Aorta (tissue), 5 donors: Measurements from ENCODE around the gene FBXL2. TPM values are rescaled to one million over a fixed set of nuclear protein-coding genes. Genes with fewer than 3 reads are reported as not detected.
"Not testable (repeated sequence)": the region's sequence is repeated elsewhere in the genome, so short reads cannot be mapped to it uniquely, and the experiment has no call there.

ENCODE experiments used
- ATAC-seq: fragments of 200-7000 bp; cut with Tn5 transposase; one replicate; pipeline ENCODE4 v1.9.1; 2022; ENCODE audit warnings: moderate library complexity; ENCODE audit not compliant: low FRiP score
- DNase-seq, 2 donors: peaks; one replicate each; pipeline ENCODE4 v3.0.0-alpha.2; 2020
- H3K27ac ChIP-seq, 2 donors: one replicate each; pipeline ENCODE4 v1.5.1; 2013; ENCODE audit warnings: low read length in 2 of 2, mild to moderate bottlenecking in 2 of 2, moderate library complexity in 2 of 2, control low read depth in 1 of 2, inconsistent platforms in 1 of 2, low read depth in 1 of 2
- H3K27me3 ChIP-seq, 2 donors: one replicate each; pipeline ENCODE4 v1.6.1; 2013; ENCODE audit warnings: control low read depth in 1 of 2, low read length in 1 of 2, mild to moderate bottlenecking in 1 of 2, moderate library complexity in 1 of 2; ENCODE audit not compliant: insufficient read depth in 2 of 2, control insufficient read depth in 1 of 2
- H3K36me3 ChIP-seq, 2 donors: one replicate each; pipeline ENCODE4 v1.6.1; 2013; ENCODE audit warnings: control low read depth in 1 of 2, low read length in 1 of 2, mild to moderate bottlenecking in 1 of 2; ENCODE audit not compliant: insufficient read depth in 2 of 2, control insufficient read depth in 1 of 2
- H3K4me1 ChIP-seq, 2 donors: one replicate each; pipeline ENCODE4 v1.6.1; 2013; ENCODE audit warnings: low read length in 2 of 2, control low read depth in 1 of 2, mild to moderate bottlenecking in 1 of 2, moderate library complexity in 1 of 2; ENCODE audit not compliant: insufficient read depth in 2 of 2, control insufficient read depth in 1 of 2
- H3K4me3 ChIP-seq, 2 donors: one replicate each; pipeline ENCODE4 v1.5.1; 2013; ENCODE audit warnings: low read length in 2 of 2, control low read depth in 1 of 2, mild to moderate bottlenecking in 1 of 2
- H3K9me3 ChIP-seq: one replicate; pipeline ENCODE4 v1.6.1; 2013; ENCODE audit warnings: mild to moderate bottlenecking, low read length; ENCODE audit not compliant: control insufficient read depth
- WGBS, 2 donors: extraction: QIAGEN DNeasy Blood & Tissue Kit; methylation state at CpG; one replicate each; pipeline ENCODE4 v1.1.7; 2013; 5-methylcytosine and 5-hydroxymethylcytosine counted together
- intact Hi-C, 2 donors: fragments of 100-400 bp; cut with DNase I; formaldehyde crosslinking; loops; one replicate each; pipeline versions ENCODE4 v1.14.2 to v1.15.0; 2022
- polyA plus RNA-seq, 2 donors: library from polyadenylated mRNA; stranded (reverse); fragments of 200-250 nt; gene quantifications; one replicate each; pipeline ENCODE4 v1.2.3, GENCODE V29; 2013
- total RNA-seq, 2 donors: library from RNA; stranded (reverse); fragmentation: NEBNext Ultra II Directional; extraction: Animal tissue kit (Norgen Biotek cat#: 25700); gene quantifications; one replicate each; pipeline ENCODE4 v1.2.1, GENCODE V29; 2021
- donor health status: healthy with polysubstance abuse.
- donor health status: Bipolar disorder and iron deficiency.
- donor health status: DM: no; HTN: no; CAD: no.
- donor health status: DM: no; HTN: no; CAD: no.
- donor health status: DM: yes; HTN: yes; CAD: no.

The FBXL2 gene
- total and polyA plus RNA-seq, 4 donors: 8.0 to 23.8 (median 15.8) TPM

DNA sequence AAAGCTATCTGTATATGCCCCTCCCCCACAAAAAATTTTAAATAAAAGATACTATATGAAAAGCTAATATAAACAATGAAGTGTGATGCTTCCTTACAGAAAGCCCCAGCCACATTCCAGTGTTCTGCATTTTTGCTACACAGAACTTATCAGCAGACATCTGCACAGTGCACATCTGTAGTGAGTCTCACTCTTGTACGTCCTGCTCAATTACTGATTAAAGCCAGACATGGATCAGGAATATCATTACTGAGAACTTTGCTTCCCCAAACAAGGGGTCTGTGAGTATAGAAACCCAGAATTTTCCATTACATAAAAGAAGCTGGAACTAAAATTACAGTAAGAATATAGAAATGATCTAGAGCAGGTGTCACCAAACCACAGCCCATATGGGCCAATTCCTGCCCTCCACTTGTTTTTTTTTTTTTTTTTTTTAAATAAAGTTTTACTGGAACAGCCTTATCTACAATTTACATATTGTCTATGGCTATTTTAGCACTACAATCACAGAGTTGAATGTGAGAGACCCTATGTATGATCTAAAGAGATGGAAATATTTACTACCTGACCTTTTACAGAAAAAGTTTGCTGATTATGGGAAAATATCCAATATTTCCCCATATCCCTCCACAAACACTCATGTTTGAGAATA lies 117.3 kb downstream of the FBXL2 start:
- 81 to 85% methylated on average over 1 of the region's 1 CpG for WGBS, 2 donors
- no peak overlapping the region for H3K4me3 ChIP-seq
- H3K36me3 ChIP-seq: peaks cover 5 to 19% of the 10 kb centered on the region in 2 donors
- H3K27ac ChIP-seq: no peak overlapping the region
- no peaks in the 10 kb centered on the region for H3K9me3 ChIP-seq
- ATAC-seq: no peak
- intact Hi-C loops: loop anchor here in 1 of 2 donors (5.0 kb wide), 1 partner anchor 38 kb away; no protein-coding TSS in a partner anchor
- DNase-seq: no peak
- no peaks in the 10 kb centered on the region for H3K27me3 ChIP-seq
- H3K4me1 ChIP-seq: peaks cover 0 to 3% of the 10 kb centered on the region in 2 donors

DNA sequence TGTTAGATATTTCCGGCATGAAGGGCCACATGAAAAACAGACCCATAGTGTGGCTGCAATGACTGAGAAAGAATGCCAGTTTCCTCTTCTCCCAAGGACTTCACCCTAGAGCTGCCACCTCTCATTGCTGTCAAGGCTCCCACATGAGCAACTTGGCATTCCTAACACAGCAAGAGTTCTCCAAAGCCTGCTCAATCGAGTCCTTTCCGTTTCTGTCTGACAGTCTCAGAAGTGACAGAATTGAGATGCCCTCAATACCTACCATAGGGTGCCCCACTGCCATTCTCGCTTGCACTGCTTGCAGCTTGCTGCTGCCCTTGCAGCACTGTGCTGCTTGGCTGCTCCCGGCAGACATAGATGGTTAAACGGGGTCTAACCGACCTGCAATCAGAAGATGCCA lies 118.7 kb downstream of the FBXL2 start:
- ATAC-seq: no peak
- Histone ChIP-seq H3K27ac (no peak overlapping the region), H3K4me1 (peaks cover 0 to 3% of the 10 kb centered on the region in 2 donors), H3K9me3 (no peaks in the 10 kb centered on the region), H3K4me3 (no peak overlapping the region), H3K36me3 (peaks cover 5 to 16% of the 10 kb centered on the region in 2 donors), H3K27me3 (no peaks in the 10 kb centered on the region)
- DNase-seq: no peak
- intact Hi-C loops: no loop called here
- WGBS, 2 donors: 75 to 76% methylated on average over 7 of the region's 7 CpGs

DNA sequence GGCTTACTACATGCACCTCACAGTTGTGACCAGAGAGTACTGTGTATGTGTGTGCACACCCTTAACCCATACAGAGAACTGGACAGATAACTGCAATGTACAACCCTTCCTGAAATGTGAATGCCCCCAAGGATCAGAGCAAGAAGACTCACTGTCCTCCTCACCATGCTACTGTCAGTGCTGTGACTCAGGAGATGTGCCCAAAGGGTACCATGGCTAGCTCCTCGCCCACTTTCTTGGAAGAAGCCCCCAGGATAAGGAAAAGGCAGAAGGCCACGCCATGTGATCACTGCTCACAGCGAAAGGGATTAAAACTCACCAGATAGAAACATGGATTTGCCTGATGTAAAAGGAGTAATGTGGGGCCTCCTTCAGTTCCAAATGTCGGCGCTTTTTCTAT lies 121.2 kb downstream of the FBXL2 start:
- 94 to 95% methylated on average over 5 of the region's 5 CpGs for WGBS, 2 donors
- no peak for DNase-seq
- Histone ChIP-seq H3K27ac (no peak overlapping the region), H3K36me3 (peaks cover 15 to 20% of the 10 kb centered on the region in 2 donors), H3K4me1 (no peaks in the 10 kb centered on the region), H3K27me3 (no peaks in the 10 kb centered on the region), H3K4me3 (no peak overlapping the region), H3K9me3 (no peaks in the 10 kb centered on the region)
- intact Hi-C loops: no loop called here
- ATAC-seq: no peak

DNA sequence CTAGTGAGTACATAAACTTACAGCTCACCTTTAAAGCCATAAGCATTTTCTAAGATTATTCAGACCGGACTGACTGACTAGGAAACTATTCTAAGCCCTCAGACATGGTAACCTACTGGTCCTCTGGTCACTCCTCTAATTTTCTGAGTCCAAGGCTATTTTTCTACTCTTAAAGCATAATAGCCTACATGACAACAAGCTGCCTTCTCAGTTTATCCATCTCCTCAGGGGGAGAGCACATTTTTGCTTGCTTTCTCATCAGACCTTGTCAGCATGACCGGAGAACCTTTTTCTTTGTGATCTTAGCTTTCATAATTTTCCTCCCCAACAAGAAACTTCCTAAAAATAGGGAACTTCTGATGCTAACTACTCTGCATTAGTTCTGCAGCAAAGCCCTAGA lies 124.5 kb downstream of the FBXL2 start:
- intact Hi-C loops: no loop called here
- 75 to 79% methylated on average over 2 of the region's 2 CpGs for WGBS, 2 donors
- Histone ChIP-seq H3K4me3 (no peak overlapping the region), H3K27ac (no peak overlapping the region), H3K27me3 (no peaks in the 10 kb centered on the region), H3K4me1 (no peaks in the 10 kb centered on the region), H3K36me3 (peaks cover 16 to 17% of the 10 kb centered on the region in 2 donors), H3K9me3 (no peaks in the 10 kb centered on the region)
- ATAC-seq: no peak
- no peak for DNase-seq

DNA sequence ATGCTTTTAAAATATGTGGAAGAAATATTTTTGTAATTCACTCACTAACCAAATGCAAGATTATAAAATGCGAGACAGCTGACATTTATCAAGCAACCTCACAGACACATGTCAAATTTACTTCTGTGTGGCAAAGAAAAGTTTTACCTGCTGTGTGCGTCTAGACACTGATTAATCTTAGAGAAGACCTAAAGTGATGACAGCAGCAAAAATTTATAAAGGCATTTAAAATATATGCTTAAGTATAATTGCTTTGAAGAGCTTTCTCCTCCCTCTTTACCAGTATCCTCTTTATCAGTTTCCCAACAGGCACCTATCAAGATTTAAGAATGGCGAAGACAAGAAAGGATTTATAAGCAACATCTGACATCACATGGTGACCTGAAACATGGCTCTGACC lies 125.7 kb downstream of the FBXL2 start:
- peaks cover 14 to 15% of the 10 kb centered on the region in 2 donors for H3K36me3 ChIP-seq
- H3K4me3 ChIP-seq: no peak overlapping the region
- H3K9me3 ChIP-seq: no peaks in the 10 kb centered on the region
- H3K4me1 ChIP-seq: no peaks in the 10 kb centered on the region
- intact Hi-C loops: no loop called here
- no peak for ATAC-seq
- H3K27me3 ChIP-seq: no peaks in the 10 kb centered on the region
- DNase-seq: no peak
- 88 to 91% methylated on average over 3 of the region's 3 CpGs for WGBS, 2 donors
- H3K27ac ChIP-seq: no peak overlapping the region

DNA sequence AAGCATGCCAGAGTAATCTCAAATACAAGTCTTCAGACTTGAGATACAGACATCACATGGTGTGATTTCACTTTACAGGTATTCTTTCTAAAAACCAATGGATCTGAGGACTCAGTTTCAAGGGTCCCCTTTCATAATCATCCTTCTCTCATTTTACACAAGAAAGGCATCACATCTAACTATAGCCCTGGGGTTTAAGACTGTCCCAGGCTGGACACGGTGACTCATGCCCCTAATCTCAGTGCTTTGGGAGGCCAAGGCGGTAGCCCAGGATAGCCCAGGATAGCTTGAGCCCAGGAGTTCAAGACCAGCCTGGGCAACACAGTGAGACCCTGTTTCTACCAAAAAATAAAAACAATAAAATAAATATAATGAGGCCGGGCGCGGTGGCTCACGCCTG lies 126.5 kb downstream of the FBXL2 start:
- Histone ChIP-seq H3K9me3 (no peaks in the 10 kb centered on the region), H3K4me1 (no peaks in the 10 kb centered on the region), H3K27me3 (no peaks in the 10 kb centered on the region), H3K27ac (no peak overlapping the region), H3K4me3 (no peak overlapping the region), H3K36me3 (peaks cover 10 to 16% of the 10 kb centered on the region in 2 donors)
- DNase-seq (no peak), ATAC-seq (no peak)
- intact Hi-C loops: no loop called here
- WGBS, 2 donors: 91 to 95% methylated on average over 6 of the region's 6 CpGs

DNA sequence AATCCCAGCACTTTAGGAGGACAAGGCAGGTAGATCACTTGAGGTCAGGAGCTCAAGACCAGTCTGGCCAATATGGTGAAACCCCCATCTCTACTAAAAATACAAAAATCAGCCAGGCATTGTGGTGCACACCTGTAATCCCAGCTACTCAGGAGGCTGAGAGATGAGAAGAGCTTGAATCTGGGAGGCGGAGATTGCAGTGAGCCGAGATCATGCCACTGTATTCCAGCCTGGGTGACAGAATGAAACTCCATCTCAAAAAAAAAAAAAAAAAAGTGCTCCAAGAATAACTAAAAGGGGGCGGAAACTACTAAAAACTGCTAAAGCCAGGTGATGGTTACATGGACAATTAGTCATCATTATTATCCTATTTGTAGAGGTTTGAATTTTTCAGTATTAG lies 133.6 kb downstream of the FBXL2 start:
- intact Hi-C loops: not testable (repeated sequence)

DNA sequence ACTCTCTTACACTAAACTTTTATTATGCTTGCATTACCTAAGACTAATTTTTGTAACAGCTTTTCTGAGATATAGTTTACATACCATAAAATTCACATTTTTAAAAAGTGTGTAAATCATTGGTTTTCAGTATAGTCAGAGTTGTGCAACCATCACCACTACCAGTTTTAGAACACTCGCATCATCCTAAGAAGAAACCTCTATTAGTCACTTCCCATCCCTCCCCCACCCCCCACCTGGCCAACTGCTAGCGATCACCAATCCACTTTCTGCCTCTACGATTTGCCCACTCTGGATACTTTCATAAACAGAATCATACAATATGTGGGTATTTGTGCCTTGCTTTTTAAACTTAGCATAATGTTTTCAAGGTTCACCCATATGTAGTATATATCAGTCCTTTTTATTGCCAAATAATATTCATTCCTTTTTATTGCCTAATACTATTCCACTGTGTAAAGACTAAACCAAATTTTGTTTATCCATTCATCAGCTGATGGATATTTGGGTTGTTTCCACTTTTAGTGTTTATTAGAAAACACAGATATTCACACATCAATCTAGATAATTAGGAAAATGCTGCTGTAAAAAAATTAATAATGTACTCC lies 139.9 kb downstream of the FBXL2 start:
- H3K36me3 ChIP-seq: peaks cover 0 to 4% of the 10 kb centered on the region in 2 donors

More for the DNA sequence above, 133.6 kb downstream of the FBXL2 start:
- ATAC-seq, H3K27ac ChIP-seq, H3K9me3 ChIP-seq, H3K4me1 ChIP-seq, H3K27me3 ChIP-seq, DNase-seq, H3K4me3 ChIP-seq: not testable (repeated sequence)
- WGBS, 2 donors: 80 to 93% methylated on average over 3 of the region's 3 CpGs
- peaks cover 12 to 13% of the 10 kb centered on the region in 2 donors for H3K36me3 ChIP-seq

DNA sequence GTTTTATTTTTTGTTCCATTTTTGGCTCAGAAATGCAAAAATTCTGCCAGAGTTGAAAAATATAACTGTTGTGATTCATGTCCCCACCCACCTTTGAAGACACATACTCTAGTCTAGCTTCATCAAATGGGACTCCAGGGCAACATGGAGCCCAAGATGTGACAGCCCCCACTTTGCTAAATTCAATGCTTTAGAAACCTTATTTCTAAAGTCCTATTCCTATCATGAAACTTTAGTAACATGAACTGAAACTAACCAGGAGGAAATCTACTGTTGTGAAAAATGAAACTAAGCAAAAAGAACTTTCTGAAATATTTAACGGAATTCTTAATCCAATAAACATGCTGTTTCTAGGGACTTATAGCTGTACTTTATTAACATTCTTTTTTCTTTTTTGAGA lies 142.7 kb downstream of the FBXL2 start:
- H3K9me3 ChIP-seq: no peaks in the 10 kb centered on the region

More for the DNA sequence above, 139.9 kb downstream of the FBXL2 start:
- Histone ChIP-seq H3K9me3 (no peaks in the 10 kb centered on the region), H3K27me3 (no peaks in the 10 kb centered on the region), H3K27ac (no peak overlapping the region), H3K4me3 (no peak overlapping the region), H3K4me1 (no peaks in the 10 kb centered on the region)
- ATAC-seq: no peak
- 93 to 95% methylated on average over 3 of the region's 3 CpGs for WGBS, 2 donors
- DNase-seq: no peak
- intact Hi-C loops: no loop called here

More for the DNA sequence above, 142.7 kb downstream of the FBXL2 start:
- DNase-seq (no peak), ATAC-seq (no peak)
- Histone ChIP-seq H3K27me3 (no peaks in the 10 kb centered on the region), H3K27ac (no peak overlapping the region), H3K36me3 (no peaks in the 10 kb centered on the region), H3K4me3 (no peak overlapping the region), H3K4me1 (no peaks in the 10 kb centered on the region)
- whole genome bisulfite sequencing, 2 donors: 82 to 85% methylated on average over 1 of the region's 1 CpG
- intact Hi-C loops: no loop called here
